Measurements from ENCODE around the gene TRAPPC4. TPM values are rescaled to one million over a fixed set of nuclear protein-coding genes. Genes with fewer than 3 reads are reported as not detected.

Gene TRAPPC4
- total RNA-seq, 1 donor from 2014 or later, result 73.2 TPM

GRCh38 chr11:119067371-119068222, 49.0 kb downstream of the TRAPPC4 start, which contains the start of gene VPS11:
VPS11 (plus strand) TSS chr11:119067818; CDS start chr11:119067824, 6 bp downstream.
- DNase-seq (ENCODE audit: low read depth in 2 of 2), result peak; percentile 95 to 97

Other genes starting within 250 kb of the TRAPPC4 start
- 71.0 and 77.4 TPM in 2 replicates for gene DDX6, start 227.6 kb upstream of the TRAPPC4 start, total RNA-seq
- not detected in 2 replicates for gene CXCR5, start 134.9 kb upstream of the TRAPPC4 start, total RNA-seq
- gene BCL9L, start 92.8 kb upstream of the TRAPPC4 start, total RNA-seq, result 4.6 and 5.9 TPM in 2 replicates
- not detected in 2 replicates for gene UPK2, start 62.5 kb upstream of the TRAPPC4 start, total RNA-seq
- not detected in 2 replicates for gene FOXR1, start 47.0 kb upstream of the TRAPPC4 start, total RNA-seq
- gene CENATAC, start 20.6 kb upstream of the TRAPPC4 start, total RNA-seq, result 4.4 and 8.5 TPM in 2 replicates
- gene RPS25, start 423 bp upstream of the TRAPPC4 start, total RNA-seq, result 413 and 578 TPM in 2 replicates
- 9.9 and 10.2 TPM in 2 replicates for gene SLC37A4, start 12.1 kb downstream of the TRAPPC4 start, total RNA-seq
- gene HYOU1, start 38.4 kb downstream of the TRAPPC4 start, total RNA-seq, result 118 and 150 TPM in 2 replicates
- 17.0 and 23.4 TPM in 2 replicates for gene VPS11, start 49.1 kb downstream of the TRAPPC4 start, total RNA-seq
- gene HMBS, start 66.1 kb downstream of the TRAPPC4 start, total RNA-seq, result 3.0 and 4.6 TPM in 2 replicates
- 10.7 and 16.3 TPM in 2 replicates for gene DPAGT1, start 83.1 kb downstream of the TRAPPC4 start, total RNA-seq
- 1.7 and 2.8 TPM in 2 replicates for gene C2CD2L, start 88.6 kb downstream of the TRAPPC4 start, total RNA-seq
- 9.4 and 11.7 TPM in 2 replicates for gene HINFP, start 102.8 kb downstream of the TRAPPC4 start, total RNA-seq
- gene ABCG4, start 130.3 kb downstream of the TRAPPC4 start, total RNA-seq, result 0.22 TPM in 1 of 2 replicates, not detected in the other
- gene NLRX1, start 150.0 kb downstream of the TRAPPC4 start, total RNA-seq, result 9.8 and 11.1 TPM in 2 replicates
- not detected in 2 replicates for gene NHERF4, start 166.7 kb downstream of the TRAPPC4 start, total RNA-seq
- gene CBL, start 187.6 kb downstream of the TRAPPC4 start, total RNA-seq, result 6.2 and 7.8 TPM in 2 replicates